Activated naive CD4-positive, alpha-beta T cell treated with anti-CD3 and anti-CD28 coated beads, Interleukin-2, amount 10 ng/mL, durations not matched to agents 7 days and 5 days (primary cell): ENCODE measurements around the gene DOP1A.

ENCODE experiments used
- CTCF ChIA-PET: fragments of 350-600 bp; sonication (Branson Sonifier 250); formaldehyde crosslinking; loops from one replicate; lab custom pipeline; 2021; ENCODE audit warnings: antibody characterized with exemption; lab: Charles Lee
- DNase-seq: peaks from one replicate; pipeline ENCODE4 v3.0.0-alpha.2; 2020
- H3K27ac Mint-ChIP-seq: one replicate; pipeline ENCODE4 v1.8.0; 2021; ENCODE audit warnings: mild to moderate bottlenecking, moderate library complexity, mixed read lengths
- H3K27me3 Mint-ChIP-seq: one replicate; pipeline ENCODE4 v1.8.0; 2021; ENCODE audit warnings: mild to moderate bottlenecking, mixed read lengths
- H3K36me3 Mint-ChIP-seq: one replicate; pipeline ENCODE4 v1.8.0; 2021; ENCODE audit warnings: mixed read lengths
- H3K4me1 Mint-ChIP-seq: one replicate; pipeline ENCODE4 v1.8.0; 2021; ENCODE audit warnings: mixed read lengths
- H3K4me3 Mint-ChIP-seq: one replicate; pipeline ENCODE4 v1.8.0; 2021; ENCODE audit warnings: mild to moderate bottlenecking, moderate library complexity, mixed read lengths
- H3K9me3 Mint-ChIP-seq: one replicate; pipeline ENCODE4 v1.8.0; 2021; ENCODE audit warnings: mixed read lengths

Gene DOP1A

DNA sequence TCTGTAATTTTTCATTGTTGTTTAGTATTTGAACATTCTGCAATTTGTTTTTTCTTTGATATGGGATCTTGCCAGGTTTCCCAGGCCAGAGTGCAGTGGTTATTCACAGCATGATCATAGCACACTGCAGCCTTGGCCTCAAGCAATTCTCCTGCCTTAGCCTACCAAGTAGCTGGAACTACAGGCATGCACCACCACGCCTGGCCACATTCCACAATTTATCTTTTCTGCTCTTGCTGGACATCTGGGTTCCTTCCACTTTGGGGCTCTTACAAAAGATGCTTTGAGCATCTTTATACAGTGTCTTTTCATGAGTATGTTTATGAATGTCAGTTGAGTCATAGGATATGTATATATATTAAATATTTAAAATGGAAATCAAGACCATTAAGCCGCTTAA, 83.6 kb downstream of the DOP1A start:
- Mint-ChIP-seq H3K4me3 (no peak overlapping the region), H3K9me3 (no peaks in the 10 kb centered on the region), H3K36me3 (peaks cover 8% of the 10 kb centered on the region), H3K27me3 (no peaks in the 10 kb centered on the region), H3K4me1 (no peaks in the 10 kb centered on the region), H3K27ac (no peak overlapping the region)
- CTCF ChIA-PET = no interaction called here
- DNase-seq = no peak

DNA sequence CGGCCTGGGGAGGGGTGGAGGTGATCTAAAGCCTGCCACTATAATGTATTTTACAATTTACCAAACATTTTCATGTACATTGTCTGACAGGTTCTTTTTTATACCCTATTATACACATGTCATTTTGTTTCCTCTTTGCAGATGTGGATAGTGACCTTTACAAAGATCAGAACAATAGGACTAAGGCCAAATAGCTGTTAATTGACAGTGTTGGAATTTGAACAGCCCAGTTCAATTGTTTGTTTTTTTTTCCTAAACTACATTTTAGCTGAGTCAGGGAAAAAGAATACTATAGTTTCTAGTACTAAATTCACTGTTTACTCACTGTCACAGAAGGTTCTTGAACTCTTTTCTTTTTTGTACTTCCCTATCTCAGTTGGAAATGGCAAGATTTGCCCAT, 85.4 kb downstream of the DOP1A start:
- Mint-ChIP-seq H3K4me1 (no peaks in the 10 kb centered on the region), H3K36me3 (peaks cover 15% of the 10 kb centered on the region), H3K4me3 (no peak overlapping the region), H3K9me3 (no peaks in the 10 kb centered on the region), H3K27me3 (no peaks in the 10 kb centered on the region), H3K27ac (no peak overlapping the region)
- CTCF ChIA-PET = no interaction called here
- no peak for DNase-seq

DNA sequence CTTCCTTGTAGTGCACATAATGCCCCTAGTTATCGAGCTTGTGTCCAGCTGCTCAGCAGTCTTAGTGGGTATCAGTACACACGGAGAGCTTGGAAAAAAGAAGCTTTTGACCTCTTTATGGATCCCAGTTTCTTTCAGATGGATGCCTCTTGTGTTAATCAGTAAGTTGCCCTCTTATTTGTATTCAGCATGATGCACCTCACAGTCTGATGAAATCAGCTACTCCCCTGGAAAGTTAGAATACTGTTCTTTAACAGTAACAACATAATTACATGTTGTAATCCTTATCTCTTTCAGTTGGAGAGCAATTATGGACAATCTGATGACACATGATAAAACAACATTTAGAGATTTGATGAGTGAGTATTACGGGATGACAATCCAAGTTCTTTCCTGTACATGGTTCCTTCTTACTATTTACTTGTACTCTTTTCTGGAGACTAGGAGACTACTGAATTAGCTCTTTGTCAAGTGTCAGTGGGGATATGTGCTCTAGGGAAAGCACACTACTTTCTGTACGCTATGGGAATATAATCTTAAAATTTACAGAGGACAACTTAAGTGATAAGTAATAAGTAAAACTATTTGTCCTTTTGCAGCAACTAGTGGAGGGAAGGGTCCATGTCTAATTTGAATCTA, 86.5 kb downstream of the DOP1A start:
- no peak overlapping the region for H3K27ac Mint-ChIP-seq
- H3K9me3 Mint-ChIP-seq = no peaks in the 10 kb centered on the region
- no peaks in the 10 kb centered on the region for H3K4me1 Mint-ChIP-seq
- peaks cover 13% of the 10 kb centered on the region for H3K36me3 Mint-ChIP-seq
- H3K4me3 Mint-ChIP-seq = no peak overlapping the region
- DNase-seq = no peak
- no peaks in the 10 kb centered on the region for H3K27me3 Mint-ChIP-seq
- CTCF ChIA-PET = no interaction called here

DNA sequence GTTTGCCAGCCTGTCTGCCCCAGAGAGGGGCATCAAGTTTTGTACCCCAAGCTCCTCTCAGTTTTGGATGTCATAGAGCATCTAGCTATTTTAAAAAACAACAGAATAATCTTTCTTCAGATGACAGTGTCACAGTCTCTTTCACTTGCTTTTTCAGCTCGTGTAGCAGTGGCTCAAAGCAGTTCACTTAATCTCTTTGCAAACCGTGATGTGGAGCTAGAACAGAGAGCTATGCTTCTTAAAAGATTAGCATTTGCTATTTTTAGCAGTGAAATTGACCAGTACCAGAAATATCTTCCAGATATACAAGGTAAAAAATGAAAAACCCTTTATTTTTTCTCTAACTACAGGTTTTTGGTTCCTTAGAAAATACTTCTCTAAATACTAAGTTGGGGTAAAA, 88.3 kb downstream of the DOP1A start:
- Mint-ChIP-seq H3K27ac (no peak overlapping the region), H3K4me3 (no peak overlapping the region), H3K36me3 (peaks cover 17% of the 10 kb centered on the region), H3K4me1 (no peaks in the 10 kb centered on the region), H3K9me3 (no peaks in the 10 kb centered on the region), H3K27me3 (no peaks in the 10 kb centered on the region)
- CTCF ChIA-PET = interaction anchor here (1.0 kb wide), 1 partner anchor 22 kb away, joined by 5 read pairs; no protein-coding TSS in a partner anchor
- no peak for DNase-seq

DNA sequence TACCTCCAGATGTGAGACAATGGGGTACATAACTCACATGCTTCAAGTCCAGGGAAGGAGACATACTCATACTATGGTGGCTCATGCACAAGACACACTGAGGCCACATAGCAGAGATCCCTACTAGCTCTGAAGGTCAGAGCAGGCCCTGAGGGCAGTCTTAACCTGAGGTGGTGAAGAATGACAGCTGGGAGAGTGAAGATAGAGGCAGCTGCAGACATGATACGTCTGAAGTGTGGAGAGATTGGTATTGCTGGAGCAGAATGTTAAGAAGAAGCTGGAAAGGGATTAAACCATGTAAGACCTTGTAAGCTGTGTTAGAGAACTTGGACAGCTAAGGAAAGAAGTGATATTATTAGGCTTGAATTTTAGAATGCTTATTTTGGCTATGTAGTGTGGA, 92.7 kb downstream of the DOP1A start:
- H3K27me3 Mint-ChIP-seq = no peaks in the 10 kb centered on the region
- H3K4me1 Mint-ChIP-seq = no peaks in the 10 kb centered on the region
- no peak overlapping the region for H3K27ac Mint-ChIP-seq
- no peak overlapping the region for H3K4me3 Mint-ChIP-seq
- no peaks in the 10 kb centered on the region for H3K9me3 Mint-ChIP-seq
- DNase-seq = no peak
- CTCF ChIA-PET = no interaction called here
- peaks cover 31% of the 10 kb centered on the region for H3K36me3 Mint-ChIP-seq

DNA sequence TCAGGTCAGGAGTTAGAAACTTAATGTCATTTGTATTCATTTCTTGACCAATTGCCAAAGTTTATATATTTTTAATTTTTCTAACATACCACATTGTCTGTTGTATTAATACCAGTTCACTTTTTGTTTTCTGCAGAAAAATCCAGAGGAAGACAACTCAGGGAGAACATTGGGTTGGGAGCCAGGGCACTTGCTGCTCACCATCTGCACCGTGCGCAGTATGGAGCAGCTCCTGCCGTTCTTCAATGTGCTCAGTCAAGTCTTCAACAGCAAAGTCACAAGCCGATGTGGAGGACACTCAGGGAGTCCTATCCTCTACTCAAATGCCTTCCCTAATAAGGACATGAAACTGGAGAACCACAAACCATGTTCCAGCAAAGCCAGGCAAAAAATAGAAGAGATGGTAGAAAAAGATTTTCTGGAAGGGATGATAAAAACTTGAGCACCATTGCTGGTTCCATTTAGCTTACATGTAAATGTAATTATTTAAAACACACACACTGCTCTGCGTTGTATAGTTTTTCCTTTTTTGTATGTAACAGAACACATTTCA, 100.3 kb downstream of the DOP1A start:
- H3K4me3 Mint-ChIP-seq = no peak overlapping the region
- H3K27me3 Mint-ChIP-seq = no peaks in the 10 kb centered on the region
- no peak for DNase-seq
- CTCF ChIA-PET = interaction anchor here (0.6 to 0.9 kb wide), 2 partner anchors 10 to 100 kb away, joined by 3 to 4 read pairs; partner anchors contain the start of gene DOP1A
- H3K9me3 Mint-ChIP-seq = no peaks in the 10 kb centered on the region
- no peaks in the 10 kb centered on the region for H3K4me1 Mint-ChIP-seq
- peaks cover 53% of the 10 kb centered on the region for H3K36me3 Mint-ChIP-seq
- no peak overlapping the region for H3K27ac Mint-ChIP-seq

DNA sequence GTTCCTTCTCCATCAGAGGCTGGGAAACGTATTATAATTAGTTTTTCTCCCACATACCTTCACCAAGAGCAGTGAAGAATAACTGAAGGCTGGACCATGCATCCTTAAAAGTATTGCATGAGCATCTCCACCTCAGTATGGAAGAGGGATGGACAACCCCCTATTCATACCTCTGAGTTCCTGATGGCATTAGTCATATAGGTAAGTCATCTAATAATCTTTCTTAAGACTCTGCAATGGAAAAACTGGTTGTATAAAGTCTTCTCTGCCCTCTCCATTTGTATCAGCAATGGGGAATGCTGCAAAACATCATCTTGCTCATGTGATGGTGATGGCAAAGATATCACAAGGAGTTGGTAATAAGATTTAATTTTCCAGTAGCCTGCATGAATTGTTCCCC, 101.1 kb downstream of the DOP1A start:
- no peaks in the 10 kb centered on the region for H3K9me3 Mint-ChIP-seq
- H3K36me3 Mint-ChIP-seq = peaks cover 52% of the 10 kb centered on the region
- H3K27ac Mint-ChIP-seq = no peak overlapping the region
- no peak overlapping the region for H3K4me3 Mint-ChIP-seq
- DNase-seq = no peak
- CTCF ChIA-PET = interaction anchor here (0.6 kb wide), 1 partner anchor 101 kb away, joined by 4 read pairs; the partner anchor contains the start of gene DOP1A
- H3K4me1 Mint-ChIP-seq = no peaks in the 10 kb centered on the region
- no peaks in the 10 kb centered on the region for H3K27me3 Mint-ChIP-seq

DNA sequence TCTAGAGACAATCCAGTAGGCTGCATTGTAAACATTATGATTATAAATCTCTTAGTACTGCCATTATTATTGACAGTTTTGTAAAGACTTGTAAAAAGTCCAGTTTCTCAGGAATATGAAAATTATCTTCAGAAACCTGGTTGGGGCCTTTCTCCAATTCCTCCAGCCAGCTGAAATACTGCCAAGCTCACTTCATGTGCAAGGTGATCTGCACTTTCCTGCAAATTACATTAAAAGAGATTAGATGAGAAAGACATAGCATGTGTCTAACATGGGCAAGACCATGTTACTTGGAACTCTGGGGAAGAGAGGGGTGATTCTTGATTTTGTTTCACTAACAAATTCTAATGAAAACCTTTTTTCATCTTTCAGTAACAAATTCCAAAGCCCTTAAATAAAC, 101.6 kb downstream of the DOP1A start:
- H3K36me3 Mint-ChIP-seq = peaks cover 49% of the 10 kb centered on the region
- H3K4me3 Mint-ChIP-seq = no peak overlapping the region
- DNase-seq = no peak
- no peaks in the 10 kb centered on the region for H3K4me1 Mint-ChIP-seq
- no peak overlapping the region for H3K27ac Mint-ChIP-seq
- no peaks in the 10 kb centered on the region for H3K9me3 Mint-ChIP-seq
- CTCF ChIA-PET = interaction anchor here (1.4 kb wide), 1 partner anchor 9 kb away, joined by 3 read pairs; no protein-coding TSS in a partner anchor
- H3K27me3 Mint-ChIP-seq = no peaks in the 10 kb centered on the region

DNA sequence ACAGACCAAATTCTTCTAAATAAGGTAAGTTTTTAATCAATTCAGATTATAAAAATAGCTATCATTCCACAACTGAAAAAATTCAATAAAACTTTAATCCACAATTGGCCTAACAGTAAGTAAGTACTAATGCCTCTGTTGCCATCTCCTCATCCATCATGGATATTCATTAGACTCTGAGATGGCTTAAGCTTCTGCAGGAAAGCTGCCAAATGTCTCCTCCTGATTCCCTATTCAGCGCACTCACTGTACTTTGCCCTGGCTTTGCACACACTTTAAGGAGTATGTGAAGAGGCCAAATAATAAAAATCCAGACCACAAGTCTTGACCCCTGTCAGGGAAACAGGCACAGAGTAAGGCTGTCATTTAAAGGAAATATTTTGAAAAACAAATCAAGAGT, 102.0 kb downstream of the DOP1A start:
- no peaks in the 10 kb centered on the region for H3K9me3 Mint-ChIP-seq

DNA sequence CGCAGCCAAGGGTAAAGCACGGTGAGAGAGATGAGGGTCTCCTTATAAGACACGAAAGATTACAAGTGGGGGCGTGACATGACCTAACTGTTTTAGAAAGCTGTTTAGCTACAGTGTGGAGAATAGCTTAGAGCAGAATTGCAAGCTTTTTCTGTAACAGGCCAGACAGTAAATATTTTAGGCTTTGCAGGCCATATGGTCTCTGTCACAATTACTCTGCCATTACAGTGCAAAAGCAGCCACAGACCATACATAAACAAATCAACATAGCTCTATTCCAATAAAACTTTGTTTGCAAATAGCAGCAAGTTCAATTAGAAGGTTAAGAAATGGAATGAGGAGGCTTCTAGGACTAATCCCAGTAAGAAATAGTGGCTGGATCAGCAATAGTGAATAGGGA, 108.8 kb downstream of the DOP1A start:
- H3K4me1 Mint-ChIP-seq = peaks cover 2% of the 10 kb centered on the region
- no peak overlapping the region for H3K4me3 Mint-ChIP-seq
- H3K27ac Mint-ChIP-seq = no peak overlapping the region
- CTCF ChIA-PET = interaction anchor here (2.7 kb wide), 1 partner anchor 109 kb away, joined by 6 read pairs; the partner anchor contains the start of gene DOP1A
- no peaks in the 10 kb centered on the region for H3K9me3 Mint-ChIP-seq
- no peaks in the 10 kb centered on the region for H3K27me3 Mint-ChIP-seq
- DNase-seq = no peak
- peaks cover 24% of the 10 kb centered on the region for H3K36me3 Mint-ChIP-seq

More for the DNA sequence above, 102.0 kb downstream of the DOP1A start:
- Mint-ChIP-seq H3K27me3 (no peaks in the 10 kb centered on the region), H3K4me3 (no peak overlapping the region), H3K36me3 (peaks cover 48% of the 10 kb centered on the region), H3K27ac (no peak overlapping the region), H3K4me1 (no peaks in the 10 kb centered on the region)
- CTCF ChIA-PET = interaction anchor here (1.4 kb wide), 1 partner anchor 9 kb away, joined by 3 read pairs; no protein-coding TSS in a partner anchor
- no peak for DNase-seq

DNA sequence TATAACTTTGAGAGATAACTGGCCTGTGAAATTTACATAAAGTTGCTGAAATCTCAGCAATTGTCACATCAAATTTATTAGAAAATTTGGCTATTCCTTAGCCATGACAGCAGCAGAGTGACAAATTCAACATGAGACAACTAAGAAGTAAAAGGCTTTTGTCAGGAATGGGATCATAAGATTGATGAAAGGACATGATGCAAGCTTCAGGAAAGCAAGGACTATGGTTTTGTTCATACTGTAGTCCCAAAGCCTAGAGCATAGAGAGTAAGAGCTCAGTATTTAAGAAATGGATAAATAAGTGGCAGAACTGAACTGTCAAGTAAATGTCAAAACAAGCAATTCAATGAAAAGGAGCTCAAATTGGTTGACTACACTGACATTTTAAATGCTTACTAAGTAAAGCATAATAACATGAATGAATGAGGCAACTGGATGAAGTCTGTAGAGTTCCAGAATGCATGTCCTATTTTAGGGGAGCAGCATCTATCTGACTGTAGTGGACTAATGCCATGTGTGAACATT, 113.0 kb downstream of the DOP1A start:
- Mint-ChIP-seq H3K4me1 (peaks cover 4% of the 10 kb centered on the region), H3K4me3 (no peak overlapping the region), H3K9me3 (no peaks in the 10 kb centered on the region), H3K36me3 (peaks cover 38% of the 10 kb centered on the region), H3K27me3 (no peaks in the 10 kb centered on the region), H3K27ac (no peak overlapping the region)
- CTCF ChIA-PET = no interaction called here
- no peak for DNase-seq

DNA sequence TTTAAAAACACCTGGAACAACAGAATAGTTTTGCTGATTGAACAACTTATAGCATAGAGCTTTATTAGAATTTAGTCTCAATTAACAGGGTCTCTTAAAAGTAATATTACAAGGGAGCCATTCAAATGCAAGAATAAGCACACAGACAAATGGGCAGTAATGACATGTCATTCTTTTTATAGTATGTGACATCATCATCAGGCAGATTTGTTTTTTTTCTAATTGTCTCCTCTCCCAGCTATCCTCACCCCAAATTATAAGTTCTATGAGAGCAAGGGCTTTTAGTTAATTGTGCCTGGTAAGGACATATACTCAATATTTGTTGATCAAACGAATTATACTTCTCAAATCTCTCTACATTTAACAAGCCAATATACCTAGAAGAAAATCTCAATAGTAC, 114.6 kb downstream of the DOP1A start:
- H3K4me1 Mint-ChIP-seq = peaks cover 4% of the 10 kb centered on the region
- no peak overlapping the region for H3K4me3 Mint-ChIP-seq
- CTCF ChIA-PET = no interaction called here
- no peak overlapping the region for H3K27ac Mint-ChIP-seq
- H3K36me3 Mint-ChIP-seq = peaks cover 39% of the 10 kb centered on the region
- H3K27me3 Mint-ChIP-seq = no peaks in the 10 kb centered on the region
- no peak for DNase-seq
- H3K9me3 Mint-ChIP-seq = no peaks in the 10 kb centered on the region

DNA sequence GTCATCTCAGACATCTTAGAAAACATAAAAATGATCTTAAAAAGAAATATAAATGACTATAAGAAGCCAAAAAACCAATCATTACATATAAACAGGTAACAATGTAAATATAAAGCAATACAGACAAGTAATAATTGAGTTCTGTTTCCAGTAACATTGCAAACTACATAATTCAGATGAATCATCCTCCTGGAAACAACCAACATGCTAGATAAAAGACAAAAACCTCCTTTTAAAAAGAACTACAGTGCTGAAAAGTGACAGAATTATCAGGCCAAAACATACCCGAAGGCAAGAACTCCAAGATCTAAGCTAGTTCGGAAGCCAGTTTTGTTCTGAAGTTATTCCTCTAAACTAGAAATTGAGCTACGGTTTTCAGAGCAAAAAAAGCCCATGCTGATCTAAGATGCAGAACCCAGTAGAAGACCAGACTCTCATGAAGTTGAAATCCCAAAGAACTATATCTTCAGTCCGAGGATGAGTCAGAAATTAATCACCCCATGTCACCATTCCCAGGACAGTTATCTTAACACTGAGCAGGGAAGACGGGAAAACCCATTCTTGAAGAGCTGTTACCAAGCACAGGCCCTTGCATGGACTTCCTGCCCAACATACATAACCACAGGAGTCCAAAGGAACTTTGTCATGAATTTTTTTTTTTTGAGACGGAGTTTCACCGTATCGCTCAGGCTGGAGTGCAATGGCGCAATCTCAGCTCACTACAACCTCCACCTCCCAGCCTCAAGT, 115.8 kb downstream of the DOP1A start:
- Mint-ChIP-seq H3K36me3 (peaks cover 42% of the 10 kb centered on the region), H3K4me3 (no peak overlapping the region), H3K27me3 (no peaks in the 10 kb centered on the region), H3K4me1 (peaks cover 4% of the 10 kb centered on the region), H3K27ac (no peak overlapping the region), H3K9me3 (no peaks in the 10 kb centered on the region)
- CTCF ChIA-PET = interaction anchor here (1.3 kb wide), 1 partner anchor 117 kb away, joined by 4 read pairs; no protein-coding TSS in a partner anchor
- no peak for DNase-seq

DNA sequence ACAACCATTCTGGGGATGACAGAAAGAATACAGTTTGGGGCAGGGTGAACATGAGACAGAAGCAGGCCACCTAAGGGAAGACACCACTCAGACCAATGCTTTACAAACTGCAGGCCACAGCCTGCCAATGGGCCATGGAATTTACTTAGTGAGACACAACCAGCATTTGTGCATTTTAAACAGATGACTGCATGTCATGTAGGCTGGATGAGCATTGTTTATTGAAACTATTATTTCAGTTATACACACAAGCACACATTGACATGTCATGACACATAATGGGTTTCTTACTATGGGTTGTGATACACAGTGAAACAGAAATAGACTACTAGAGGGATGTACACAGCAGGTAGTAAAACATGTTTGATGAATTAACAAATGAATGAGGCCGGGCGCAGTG, 117.6 kb downstream of the DOP1A start:
- no peaks in the 10 kb centered on the region for H3K27me3 Mint-ChIP-seq
- H3K9me3 Mint-ChIP-seq = no peaks in the 10 kb centered on the region
- H3K4me1 Mint-ChIP-seq = peaks cover 6% of the 10 kb centered on the region
- CTCF ChIA-PET = no interaction called here
- DNase-seq = no peak
- no peak overlapping the region for H3K27ac Mint-ChIP-seq
- no peak overlapping the region for H3K4me3 Mint-ChIP-seq
- H3K36me3 Mint-ChIP-seq = peaks cover 42% of the 10 kb centered on the region
